Testis (tissue), 3 donors: ENCODE data around the gene FAM20A. TPM values are rescaled to one million over a fixed set of nuclear protein-coding genes. Genes with fewer than 3 reads are reported as not detected.

ENCODE experiments used
- DNase-seq: peaks from one replicate; pipeline ENCODE4 v3.0.0-alpha.2; 2019
- H3K27ac ChIP-seq, 2 donors: fragments of 200-600 bp; sonication (generic); one replicate each; pipeline ENCODE4 v1.5.1; 2019
- H3K27me3 ChIP-seq: fragments of 200-600 bp; sonication (generic); one replicate; pipeline ENCODE4 v1.5.1; 2019
- H3K36me3 ChIP-seq: fragments of 200-600 bp; sonication (generic); one replicate; pipeline ENCODE4 v1.5.1; 2017; ENCODE audit warnings: low read depth; ENCODE audit errors: missing control alignments
- H3K4me1 ChIP-seq: fragments of 200-600 bp; sonication (generic); one replicate; pipeline ENCODE4 v1.5.1; 2019
- H3K4me3 ChIP-seq, 2 donors: fragments of 200-600 bp; sonication (generic); one replicate each; pipeline ENCODE4 v1.5.1; 2017 to 2019
- H3K9me3 ChIP-seq: fragments of 200-600 bp; sonication (generic); one replicate; pipeline ENCODE4 v1.5.1; 2017
- POLR2A ChIP-seq: fragments of 450-650 bp; IDR thresholded peaks from one replicate; pipeline ENCODE4 v1.6.1; 2017; ENCODE audit warnings: antibody characterized with exemption, mild to moderate bottlenecking, moderate library complexity
- WGBS, 2 donors: methylation state at CpG; one replicate each; pipeline ENCODE4 v1.1.5; 2018; 5-methylcytosine and 5-hydroxymethylcytosine counted together
- intact Hi-C: fragments of 100-400 bp; cut with DNase I; formaldehyde crosslinking; loops from one replicate; pipeline ENCODE4 v1.15.1; 2023; ENCODE audit warnings: low total_unique reads
- polyA plus RNA-seq: library from polyadenylated mRNA; stranded (reverse); fragments of 350-450 nt; fragmentation: Illumina TruSeq; extraction: RNeasy Lipid Tissue Mini Kit (QIAGEN cat#74804); gene quantifications from one replicate; pipeline ENCODE4 v1.2.3, GENCODE V29; 2014; ENCODE audit warnings: low read depth, low replicate concordance; ENCODE audit not compliant: insufficient read depth
- total RNA-seq, 2 donors: library from RNA; depleted of rRNA; stranded (reverse); fragments of >200 nt; gene quantifications; one replicate each; pipeline ENCODE4 v1.2.3, GENCODE V29; 2016
- TF ChIP-seq, protein P1 (sequence below), 3 experiments: fragments of 450-650 bp in 2 of 3; fragments of 200-600 bp in 1 of 3; sonication (generic) in 1 of 3; IDR thresholded peaks; one replicate each; pipeline ENCODE4 v1.5.1; 2016 to 2019; ENCODE audit warnings: antibody characterized with exemption in 3 of 3, mild to moderate bottlenecking in 2 of 3, moderate library complexity in 1 of 3

Gene FAM20A
- total and polyA plus RNA-seq, 3 donors from 2014 or later = 70.5 to 96.0 (median 93.4) TPM

DNA sequence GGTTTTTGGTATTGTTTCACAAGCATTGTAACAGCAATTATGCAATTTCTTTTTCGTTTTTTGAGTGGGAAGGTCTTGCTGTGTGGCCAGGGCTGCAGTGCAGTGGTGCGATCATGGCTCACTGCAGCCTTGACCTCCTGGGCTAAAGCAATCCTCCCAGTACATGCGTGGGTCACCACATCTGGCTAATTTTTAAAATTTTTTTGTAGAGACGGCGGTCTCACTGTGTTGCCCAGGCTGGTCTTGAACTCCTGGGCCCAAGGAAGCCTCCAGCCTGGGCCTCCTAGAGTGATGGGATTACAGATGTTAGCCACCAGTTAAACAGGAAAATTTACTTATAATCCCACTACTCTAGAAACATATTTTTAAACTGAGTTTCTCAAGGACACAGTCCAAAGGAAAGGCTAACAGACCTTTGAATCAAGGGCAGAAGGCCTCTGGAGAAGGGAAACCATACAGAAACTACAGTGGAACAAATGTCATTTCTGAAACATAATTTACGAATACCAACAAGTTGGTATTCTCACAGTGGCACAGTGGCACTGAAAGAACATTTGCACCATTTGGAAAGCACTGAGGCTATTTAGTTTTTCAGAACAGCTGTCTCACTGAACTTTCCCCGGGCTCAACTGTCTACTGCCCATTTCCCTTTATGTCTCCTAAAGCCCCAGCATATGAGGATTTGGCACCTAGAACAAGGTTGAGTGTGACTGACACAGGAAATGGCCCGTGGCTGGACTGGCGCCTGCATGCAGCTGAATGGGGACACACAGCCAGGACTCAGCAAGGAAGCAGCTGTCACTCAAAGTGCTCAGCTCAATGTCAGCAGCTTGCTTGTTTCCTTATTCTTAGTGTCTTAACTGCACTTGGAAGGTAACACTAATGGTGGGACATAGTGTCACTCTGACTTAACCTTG lies 91.8 kb downstream of the FAM20A start:
- H3K27ac ChIP-seq = peak overlapping the region in 1 of 2 donors; percentile 99
- intact Hi-C loops = no loop called here

DNA sequence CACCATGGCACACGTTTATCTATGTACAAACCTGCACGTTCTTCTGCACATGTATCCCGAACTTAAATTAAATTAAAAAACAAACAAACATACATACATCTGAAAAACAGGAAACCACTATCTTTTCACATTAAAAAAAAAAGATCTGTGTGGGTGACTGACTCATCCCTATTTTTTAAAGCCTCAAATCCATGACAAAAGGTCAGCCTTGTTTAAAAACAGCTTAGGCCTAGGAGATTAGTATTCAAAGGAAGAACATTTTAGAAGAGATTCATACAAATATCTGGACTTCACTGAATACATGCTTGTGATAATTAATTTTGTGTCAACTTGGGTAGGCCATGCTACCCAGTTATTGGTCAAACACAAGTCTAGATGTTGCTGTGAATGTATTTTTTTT lies 93.6 kb downstream of the FAM20A start:
- intact Hi-C loops = no loop called here
- WGBS, 2 donors = 70 to 78% methylated on average over 3 of the region's 3 CpGs
- H3K4me1 ChIP-seq = peaks cover 26% of the 10 kb centered on the region
- no peak overlapping the region for H3K4me3 ChIP-seq
- TF ChIP-seq POLR2A = no peak
- TF ChIP-seq, protein P1, sequence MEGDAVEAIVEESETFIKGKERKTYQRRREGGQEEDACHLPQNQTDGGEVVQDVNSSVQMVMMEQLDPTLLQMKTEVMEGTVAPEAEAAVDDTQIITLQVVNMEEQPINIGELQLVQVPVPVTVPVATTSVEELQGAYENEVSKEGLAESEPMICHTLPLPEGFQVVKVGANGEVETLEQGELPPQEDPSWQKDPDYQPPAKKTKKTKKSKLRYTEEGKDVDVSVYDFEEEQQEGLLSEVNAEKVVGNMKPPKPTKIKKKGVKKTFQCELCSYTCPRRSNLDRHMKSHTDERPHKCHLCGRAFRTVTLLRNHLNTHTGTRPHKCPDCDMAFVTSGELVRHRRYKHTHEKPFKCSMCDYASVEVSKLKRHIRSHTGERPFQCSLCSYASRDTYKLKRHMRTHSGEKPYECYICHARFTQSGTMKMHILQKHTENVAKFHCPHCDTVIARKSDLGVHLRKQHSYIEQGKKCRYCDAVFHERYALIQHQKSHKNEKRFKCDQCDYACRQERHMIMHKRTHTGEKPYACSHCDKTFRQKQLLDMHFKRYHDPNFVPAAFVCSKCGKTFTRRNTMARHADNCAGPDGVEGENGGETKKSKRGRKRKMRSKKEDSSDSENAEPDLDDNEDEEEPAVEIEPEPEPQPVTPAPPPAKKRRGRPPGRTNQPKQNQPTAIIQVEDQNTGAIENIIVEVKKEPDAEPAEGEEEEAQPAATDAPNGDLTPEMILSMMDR (IDR thresholded peaks at IDR 0.05) = no peak
- no peaks in the 10 kb centered on the region for H3K27me3 ChIP-seq
- no peaks in the 10 kb centered on the region for H3K36me3 ChIP-seq
- H3K27ac ChIP-seq = no peak overlapping the region
- DNase-seq = no peak
- H3K9me3 ChIP-seq = no peaks in the 10 kb centered on the region

More for the DNA sequence above, 91.8 kb downstream of the FAM20A start:
- Histone ChIP-seq H3K9me3 (no peaks in the 10 kb centered on the region), H3K4me1 (peaks cover 32% of the 10 kb centered on the region), H3K36me3 (no peaks in the 10 kb centered on the region), H3K4me3 (no peak overlapping the region), H3K27me3 (no peaks in the 10 kb centered on the region)
- TF ChIP-seq POLR2A = no peak
- TF ChIP-seq, protein P1 (IDR thresholded peaks at IDR 0.05) = no peak
- peak; percentile 45 for DNase-seq
- WGBS, 2 donors = 42 to 53% methylated on average over 9 of the region's 9 CpGs

DNA sequence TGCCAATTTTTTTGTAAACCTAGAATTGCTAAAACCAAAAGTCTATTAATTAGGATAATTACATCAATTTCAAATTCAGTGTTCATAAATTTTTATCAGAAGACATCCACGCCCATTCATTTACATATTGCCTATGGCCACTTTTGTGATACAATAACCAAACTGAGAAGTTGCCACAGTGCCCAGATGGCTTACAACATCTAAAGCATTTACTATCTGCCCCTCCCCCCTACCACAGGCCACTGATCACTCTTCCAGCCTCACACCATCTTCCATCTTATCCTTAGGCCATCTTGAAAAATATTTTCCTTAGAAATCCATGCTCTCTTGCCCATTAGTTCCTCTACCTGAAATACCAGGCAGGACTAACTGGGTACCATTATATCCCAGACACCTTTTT lies 95.2 kb downstream of the FAM20A start:
- TF ChIP-seq, protein P1 (IDR thresholded peaks at IDR 0.05) = no peak
- TF ChIP-seq POLR2A = no peak
- H3K4me3 ChIP-seq = no peak overlapping the region
- intact Hi-C loops = no loop called here
- H3K27ac ChIP-seq = no peak overlapping the region
- H3K27me3 ChIP-seq = no peaks in the 10 kb centered on the region
- H3K4me1 ChIP-seq = peaks cover 23% of the 10 kb centered on the region
- 90 to 100% methylated on average over 1 of the region's 1 CpG for WGBS, 2 donors
- no peaks in the 10 kb centered on the region for H3K36me3 ChIP-seq
- H3K9me3 ChIP-seq = no peaks in the 10 kb centered on the region
- no peak for DNase-seq

DNA sequence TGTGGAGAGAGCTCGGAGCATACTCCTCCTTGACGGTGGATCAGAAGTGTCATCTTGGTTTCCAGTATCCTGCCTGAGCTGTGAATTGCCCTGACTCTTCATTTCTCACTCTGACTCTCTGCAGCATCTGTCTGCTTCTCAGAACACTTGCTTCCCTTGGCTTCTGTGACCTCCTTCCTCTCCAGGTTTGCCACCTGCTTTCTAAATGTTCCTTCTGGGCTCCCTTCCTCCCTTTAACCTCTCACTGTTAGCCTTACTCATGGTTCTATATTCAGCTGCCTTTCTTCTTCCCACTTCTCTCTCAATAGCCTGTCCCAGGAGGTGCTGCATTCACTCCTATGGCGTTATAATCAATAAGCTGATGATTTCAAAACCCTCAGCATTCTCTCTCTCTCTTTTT lies 100.1 kb downstream of the FAM20A start:
- TF ChIP-seq POLR2A = no peak
- TF ChIP-seq, protein P1 (IDR thresholded peaks at IDR 0.05) = no peak
- H3K4me1 ChIP-seq = peaks cover 19% of the 10 kb centered on the region
- H3K36me3 ChIP-seq = no peaks in the 10 kb centered on the region
- no peaks in the 10 kb centered on the region for H3K9me3 ChIP-seq
- H3K27ac ChIP-seq = no peak overlapping the region
- no peak for DNase-seq
- intact Hi-C loops = no loop called here
- no peaks in the 10 kb centered on the region for H3K27me3 ChIP-seq
- 84 to 88% methylated on average over 3 of the region's 3 CpGs for WGBS, 2 donors
- H3K4me3 ChIP-seq = no peak overlapping the region
